CD4-positive, alpha-beta memory T cell (primary cell): ENCODE results near the gene DENND4A. TPM values are rescaled to one million over a fixed set of nuclear protein-coding genes. Genes with fewer than 3 reads are reported as not detected.
A peak's percentile ranks its signal among the peaks of the same experiment; 100 is the strongest.

ENCODE experiments used
- CTCF ChIA-PET: fragments of 350-600 bp; sonication (Branson Sonifier 250); formaldehyde crosslinking; loops from one replicate; lab custom pipeline; 2021; ENCODE audit warnings: inconsistent platforms; ENCODE audit not compliant: partially characterized antibody; lab: Charles Lee
- POLR2A ChIA-PET: fragments of 350-600 bp; sonication (Branson Sonifier 250); formaldehyde crosslinking; loops from one replicate; lab custom pipeline; 2021; ENCODE audit not compliant: partially characterized antibody; lab: Charles Lee
- DNase-seq, 5 donors: peaks; one replicate each; pipeline versions ENCODE4 v3.0.0 to v3.0.0-alpha.2; 2020 to 2022; ENCODE audit warnings: mixed read lengths in 1 of 5
- H3K27ac ChIP-seq: one replicate; pipeline ENCODE4 v1.7.0; 2013; ENCODE audit warnings: low read depth, low read length
- H3K27me3 ChIP-seq: 2 replicates; pipeline ENCODE4 v1.7.0; 2013; ENCODE audit warnings: mild to moderate bottlenecking, low read length, moderate library complexity; ENCODE audit not compliant: insufficient read depth
- H3K36me3 ChIP-seq: 2 replicates; pipeline ENCODE4 v1.7.0; 2013; ENCODE audit warnings: mild to moderate bottlenecking, low read length, moderate library complexity; ENCODE audit not compliant: insufficient read depth
- H3K4me1 ChIP-seq: 2 replicates; pipeline ENCODE4 v1.7.0; 2013; ENCODE audit warnings: mild to moderate bottlenecking, low read length, moderate library complexity; ENCODE audit not compliant: insufficient read depth
- H3K4me3 ChIP-seq, 2 donors: one replicate each; pipeline ENCODE4 v1.7.0; 2013; ENCODE audit warnings: low read length in 2 of 2, mild to moderate bottlenecking in 1 of 2
- H3K9me3 ChIP-seq, 2 donors: one replicate each; pipeline ENCODE4 v1.7.0; 2013; ENCODE audit warnings: low read length in 2 of 2, control low read depth in 1 of 2; ENCODE audit not compliant: control insufficient read depth in 1 of 2
- H3K27ac Mint-ChIP-seq, 7 donors: one replicate each; pipeline ENCODE4 v1.8.0; 2020 to 2021; ENCODE audit warnings: mixed read lengths in 7 of 7, mild to moderate bottlenecking in 6 of 7, inconsistent platforms in 3 of 7, moderate library complexity in 3 of 7
- H3K27me3 Mint-ChIP-seq, 2 donors: one replicate each; pipeline ENCODE4 v1.8.0; 2020 to 2021; ENCODE audit warnings: mixed read lengths in 2 of 2
- H3K36me3 Mint-ChIP-seq, 2 donors: one replicate each; pipeline ENCODE4 v1.8.0; 2020 to 2021; ENCODE audit warnings: mixed read lengths in 2 of 2, inconsistent platforms in 1 of 2, mild to moderate bottlenecking in 1 of 2
- H3K4me1 Mint-ChIP-seq, 4 donors: one replicate each; pipeline ENCODE4 v1.8.0; 2020 to 2021; ENCODE audit warnings: mixed read lengths in 4 of 4, mild to moderate bottlenecking in 1 of 4
- H3K4me3 Mint-ChIP-seq, 8 donors: one replicate each; pipeline ENCODE4 v1.8.0; 2020 to 2021; ENCODE audit warnings: mixed read lengths in 8 of 8, mild to moderate bottlenecking in 7 of 8, moderate library complexity in 6 of 8, inconsistent platforms in 3 of 8
- H3K9me3 Mint-ChIP-seq, 8 donors: one replicate each; pipeline ENCODE4 v1.8.0; 2020 to 2021; ENCODE audit warnings: mixed read lengths in 8 of 8, mild to moderate bottlenecking in 5 of 8, inconsistent platforms in 3 of 8, moderate library complexity in 1 of 8
- intact Hi-C: fragments of 100-400 bp; cut with micrococcal nuclease; formaldehyde crosslinking; loops from one replicate; pipeline ENCODE4 v1.15.1; 2023
- polyA plus RNA-seq, 2 donors: library from polyadenylated mRNA; unstranded; fragments of 300-500 nt; fragmentation: Illumina TruSeq; gene quantifications; one replicate each; pipeline ENCODE4 v1.2.3, GENCODE V29; 2021
- total RNA-seq, 2 experiments: library from RNA; stranded (reverse); gene quantifications; one replicate each; pipeline ENCODE4 v1.2.3, GENCODE V29; 2021

The DENND4A gene
- total and polyA plus RNA-seq, 4 experiments from 2014 or later = 8.4 to 69.4 (median 42.2) TPM

DNA sequence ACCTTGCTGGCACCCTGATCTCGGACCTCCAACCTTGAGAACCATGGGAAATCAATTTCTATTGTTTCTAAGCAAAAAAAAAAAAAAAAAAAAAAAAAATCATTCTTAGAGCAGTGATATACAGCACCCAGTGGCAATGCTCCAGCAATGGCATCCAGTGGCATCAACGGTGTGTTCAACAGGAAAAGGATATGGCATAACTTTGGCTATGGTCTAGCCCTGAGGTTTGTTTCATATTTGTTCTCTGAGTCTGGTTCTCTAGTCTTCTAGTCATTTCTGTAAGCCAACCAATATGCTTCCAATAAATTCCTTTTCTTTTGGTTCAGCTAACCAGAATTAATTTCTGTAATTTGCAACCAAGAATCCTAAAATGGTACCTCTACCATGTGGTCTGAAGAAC, 19.2 kb downstream of the DENND4A start:
- POLR2A ChIA-PET = interaction anchor here (1.2 kb wide), 1 partner anchor 60 kb away, joined by 3 read pairs; no protein-coding TSS in a partner anchor
- DNase-seq = peak in 1 of 5 donors; percentile 36

DNA sequence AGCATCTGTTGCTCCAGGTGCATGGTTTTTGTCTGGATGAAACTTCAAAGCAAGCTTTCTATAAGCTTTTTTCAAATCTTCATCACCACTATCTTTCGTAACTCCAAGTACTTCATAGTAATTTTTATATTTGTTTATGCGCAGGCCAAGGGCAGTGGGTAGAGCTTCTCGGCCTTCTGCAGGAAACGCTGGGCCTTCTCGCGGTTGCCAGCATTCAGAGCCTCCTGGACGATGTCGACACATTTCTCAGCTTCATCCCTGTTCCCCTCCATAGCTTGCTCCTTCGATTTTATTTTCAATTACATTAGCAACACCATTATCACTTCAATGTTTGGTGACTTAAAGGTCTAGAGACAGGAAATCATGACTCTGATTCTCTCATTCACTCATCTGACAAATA, 20.2 kb downstream of the DENND4A start:
- no peak overlapping the region for H3K27ac ChIP-seq
- H3K27me3 ChIP-seq = no peaks in the 10 kb centered on the region
- ChIA-PET POLR2A (no interaction called here), CTCF (no interaction called here)
- Mint-ChIP-seq H3K27ac (peak overlapping the region in 2 of 7 donors; percentile 4 to 46), H3K9me3 (no peaks in the 10 kb centered on the region), H3K4me3 (peak overlapping the region in 1 of 8 donors; percentile 67), H3K27me3 (no peaks in the 10 kb centered on the region), H3K36me3 (peaks cover 14 to 22% of the 10 kb centered on the region in 2 donors), H3K4me1 (peaks cover 48 to 70% (median 52%) of the 10 kb centered on the region in 4 donors)
- H3K36me3 ChIP-seq = peaks cover 3% of the 10 kb centered on the region
- no peak for DNase-seq
- no peak overlapping the region for H3K4me3 ChIP-seq
- intact Hi-C loops = no loop called here
- no peaks in the 10 kb centered on the region for H3K9me3 ChIP-seq
- peaks cover 43% of the 10 kb centered on the region for H3K4me1 ChIP-seq

More for the DNA sequence above, 19.2 kb downstream of the DENND4A start:
- Mint-ChIP-seq H3K4me1 (peaks cover 41 to 67% (median 47%) of the 10 kb centered on the region in 4 donors), H3K36me3 (peaks cover 14 to 17% of the 10 kb centered on the region in 2 donors), H3K4me3 (peak overlapping the region in 4 of 8 donors; percentile 48 to 74 (median 70)), H3K9me3 (no peaks in the 10 kb centered on the region), H3K27me3 (no peaks in the 10 kb centered on the region), H3K27ac (peak overlapping the region in 5 of 7 donors; percentile 17 to 48 (median 43))
- H3K4me1 ChIP-seq = peaks cover 37% of the 10 kb centered on the region
- no peaks in the 10 kb centered on the region for H3K27me3 ChIP-seq
- H3K27ac ChIP-seq = no peak overlapping the region
- CTCF ChIA-PET = interaction anchor here (1.0 to 1.1 kb wide), 2 partner anchors 10 to 19 kb away, joined by 3 to 4 read pairs; no protein-coding TSS in a partner anchor
- intact Hi-C loops = no loop called here
- peaks cover 3% of the 10 kb centered on the region for H3K36me3 ChIP-seq
- H3K9me3 ChIP-seq = no peaks in the 10 kb centered on the region
- no peak overlapping the region for H3K4me3 ChIP-seq

DNA sequence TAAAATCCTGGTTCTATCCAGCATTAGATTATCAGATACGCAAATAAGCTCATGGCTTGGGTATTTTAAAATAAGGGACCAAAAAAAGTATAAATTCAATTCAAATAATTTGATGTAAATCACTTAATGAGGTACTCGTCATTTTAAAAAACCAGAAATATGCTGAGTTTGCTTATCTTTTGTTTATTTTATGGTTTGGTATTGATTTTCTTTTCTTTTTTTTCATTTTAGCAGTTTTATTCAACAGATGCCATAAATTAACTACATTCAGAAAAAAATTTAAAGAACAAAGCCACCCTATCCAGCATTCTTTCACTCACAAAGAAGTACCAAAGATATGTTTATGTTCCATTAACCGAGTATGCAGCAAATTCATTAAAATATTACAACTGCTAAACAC, 22.6 kb downstream of the DENND4A start:
- Histone ChIP-seq H3K27ac (no peak overlapping the region), H3K4me3 (no peak overlapping the region), H3K9me3 (no peaks in the 10 kb centered on the region), H3K27me3 (no peaks in the 10 kb centered on the region), H3K36me3 (peaks cover 3% of the 10 kb centered on the region), H3K4me1 (peaks cover 49% of the 10 kb centered on the region)
- Mint-ChIP-seq H3K27me3 (no peaks in the 10 kb centered on the region), H3K36me3 (peaks cover 16 to 25% of the 10 kb centered on the region in 2 donors), H3K27ac (peak overlapping the region in 1 of 7 donors; percentile 29), H3K4me1 (peaks cover 48 to 71% (median 55%) of the 10 kb centered on the region in 4 donors), H3K4me3 (no peak overlapping the region), H3K9me3 (no peaks in the 10 kb centered on the region)
- ChIA-PET CTCF (interaction anchor here (0.6 to 1.4 kb wide), 5 partner anchors 20 to 130 kb away, joined by 3 to 5 read pairs (median 3); partner anchors contain the start of gene DENND4A), POLR2A (interaction anchor here (5.1 kb wide), 1 partner anchor 22 kb away, joined by 26 read pairs; the partner anchor contains the start of gene DENND4A)
- no peak for DNase-seq
- intact Hi-C loops = no loop called here

DNA sequence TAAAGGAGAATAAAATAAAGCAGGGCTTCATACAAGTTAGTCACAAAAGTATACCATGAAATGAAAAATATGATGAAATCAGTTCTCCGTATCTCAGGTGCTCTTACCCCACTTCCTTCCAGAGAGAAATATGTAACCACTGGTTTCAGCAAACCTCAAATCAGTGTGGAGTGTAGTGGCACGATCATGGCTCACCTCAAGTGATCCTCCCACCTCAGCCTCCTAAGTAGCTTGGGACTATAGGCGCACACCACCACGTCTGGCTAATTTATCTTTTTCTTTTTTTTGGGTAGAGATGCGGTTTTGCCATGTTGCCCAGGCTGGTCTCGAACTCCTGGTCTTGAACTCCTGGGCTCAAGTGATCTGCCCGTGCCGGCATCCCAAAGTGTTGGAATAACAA, 24.2 kb downstream of the DENND4A start:
- Mint-ChIP-seq H3K4me3 (peak overlapping the region in 4 of 8 donors; percentile 0 to 59 (median 18)), H3K27me3 (no peaks in the 10 kb centered on the region), H3K36me3 (peaks cover 13 to 20% of the 10 kb centered on the region in 2 donors), H3K9me3 (no peaks in the 10 kb centered on the region), H3K27ac (peak overlapping the region in 3 of 7 donors; percentile 24 to 69 (median 62)), H3K4me1 (peaks cover 44 to 65% (median 50%) of the 10 kb centered on the region in 4 donors)
- ChIA-PET CTCF (interaction anchor here (1.0 to 1.8 kb wide), 3 partner anchors 18 to 101 kb away, joined by 3 to 7 read pairs (median 5); partner anchors contain the start of gene RAB11A), POLR2A (interaction anchor here (0.7 to 5.1 kb wide), 3 partner anchors 24 to 67 kb away, joined by 3 to 26 read pairs (median 3); partner anchors contain the start of gene DENND4A)
- peaks cover 3% of the 10 kb centered on the region for H3K36me3 ChIP-seq
- no peak overlapping the region for H3K4me3 ChIP-seq
- no peaks in the 10 kb centered on the region for H3K9me3 ChIP-seq
- DNase-seq = peak in 2 of 5 donors; percentile 26 to 38
- H3K27me3 ChIP-seq = no peaks in the 10 kb centered on the region
- peaks cover 50% of the 10 kb centered on the region for H3K4me1 ChIP-seq
- intact Hi-C loops = no loop called here
- H3K27ac ChIP-seq = no peak overlapping the region

DNA sequence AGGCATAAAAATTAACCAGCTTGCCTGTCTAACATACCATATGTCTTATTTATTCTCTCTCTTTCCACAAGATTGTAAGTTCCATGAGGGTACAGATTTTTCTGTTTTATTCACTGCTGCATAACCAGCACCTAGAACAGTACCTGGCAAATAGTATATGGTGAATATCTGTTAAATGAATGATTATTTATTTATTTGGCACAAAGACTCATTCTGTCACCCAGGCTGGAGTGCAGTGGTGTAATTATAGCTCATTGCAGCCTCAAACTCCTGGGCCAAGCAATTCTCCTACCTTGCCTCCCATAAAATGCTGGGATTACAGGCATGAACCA, 24.9 kb downstream of the DENND4A start:
- Mint-ChIP-seq H3K4me3 (peak overlapping the region in 1 of 8 donors; percentile 16), H3K27ac (peak overlapping the region in 3 of 7 donors; percentile 2 to 27 (median 4)), H3K9me3 (no peaks in the 10 kb centered on the region), H3K4me1 (peaks cover 45 to 68% (median 54%) of the 10 kb centered on the region in 4 donors), H3K36me3 (peaks cover 12 to 20% of the 10 kb centered on the region in 2 donors), H3K27me3 (no peaks in the 10 kb centered on the region)
- no peak overlapping the region for H3K27ac ChIP-seq
- DNase-seq = no peak
- intact Hi-C loops = no loop called here
- H3K4me1 ChIP-seq = peaks cover 53% of the 10 kb centered on the region
- CTCF ChIA-PET = interaction anchor here (1.1 to 1.8 kb wide), 2 partner anchors 19 to 89 kb away, joined by 3 to 7 read pairs; no protein-coding TSS in a partner anchor
- POLR2A ChIA-PET = interaction anchor here (1.0 to 5.1 kb wide), 2 partner anchors 24 to 40 kb away, joined by 5 to 26 read pairs; partner anchors contain the start of gene DENND4A
- H3K9me3 ChIP-seq = no peaks in the 10 kb centered on the region
- H3K36me3 ChIP-seq = peaks cover 3% of the 10 kb centered on the region
- no peak overlapping the region for H3K4me3 ChIP-seq
- H3K27me3 ChIP-seq = no peaks in the 10 kb centered on the region

DNA sequence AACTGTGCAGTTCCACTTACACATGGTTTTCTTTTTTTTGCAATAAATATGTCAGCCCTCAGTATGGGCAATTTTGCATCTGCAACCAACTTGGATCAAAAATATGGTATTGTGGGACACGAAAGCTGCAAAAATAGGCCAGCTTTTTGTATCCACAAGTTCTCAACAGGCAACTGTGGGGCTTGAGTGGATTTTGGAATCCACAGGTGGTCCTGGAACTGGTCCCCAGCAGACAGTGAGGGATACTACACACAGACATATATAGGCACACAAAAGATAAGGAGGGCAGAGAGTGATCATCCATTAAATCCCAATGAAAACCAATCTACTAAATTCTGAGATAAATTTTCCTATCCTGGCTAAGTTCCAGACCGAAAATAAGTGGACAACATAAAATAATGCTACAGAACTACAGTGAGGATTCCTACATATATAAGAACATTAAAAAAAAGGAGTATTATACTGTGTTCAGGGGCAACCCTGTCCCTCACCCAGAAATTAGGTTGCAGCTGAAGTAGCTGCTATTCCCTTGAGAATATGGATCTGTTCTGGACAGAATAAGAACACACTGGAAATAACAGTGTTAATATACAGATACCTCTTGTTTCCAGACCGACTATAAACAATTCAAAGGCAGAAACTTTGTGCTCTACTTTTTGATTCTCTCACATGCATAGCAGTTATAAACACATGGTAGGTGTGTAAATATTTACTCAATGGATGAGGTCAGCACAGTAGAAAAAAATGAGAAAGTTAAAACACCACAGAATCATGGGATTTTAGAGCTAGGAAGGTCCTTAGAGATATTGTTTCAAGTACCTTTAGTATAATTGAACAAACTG, 25.4 kb downstream of the DENND4A start:
- intact Hi-C loops = no loop called here
- Mint-ChIP-seq H3K9me3 (no peaks in the 10 kb centered on the region), H3K27me3 (no peaks in the 10 kb centered on the region), H3K4me1 (peaks cover 43 to 67% (median 53%) of the 10 kb centered on the region in 4 donors), H3K4me3 (peak overlapping the region in 1 of 8 donors; percentile 16), H3K27ac (peak overlapping the region in 4 of 7 donors; percentile 4 to 68 (median 46)), H3K36me3 (peaks cover 8 to 16% of the 10 kb centered on the region in 2 donors)
- ChIA-PET CTCF (interaction anchor here (1.1 to 1.8 kb wide), 2 partner anchors 20 to 90 kb away, joined by 3 to 7 read pairs; no protein-coding TSS in a partner anchor), POLR2A (interaction anchor here (1.0 to 5.1 kb wide), 2 partner anchors 25 to 41 kb away, joined by 5 to 26 read pairs; partner anchors contain the start of gene DENND4A)
- H3K27me3 ChIP-seq = no peaks in the 10 kb centered on the region
- no peaks in the 10 kb centered on the region for H3K36me3 ChIP-seq
- no peak for DNase-seq
- no peaks in the 10 kb centered on the region for H3K9me3 ChIP-seq
- no peak overlapping the region for H3K27ac ChIP-seq
- H3K4me3 ChIP-seq = no peak overlapping the region
- H3K4me1 ChIP-seq = peaks cover 57% of the 10 kb centered on the region
